NB4 (cell line): Measurements from ENCODE around the gene FBXW5.

Experiments used
- CTCF ChIP-seq: IDR thresholded peaks from one replicate; pipeline ENCODE4 v1.5.1; 2012; ENCODE audit warnings: low read depth, low read length
- POLR2A ChIP-seq: IDR thresholded peaks from 2 replicates; pipeline ENCODE4 v1.6.1; 2011; ENCODE audit warnings: mild to moderate bottlenecking; ENCODE audit not compliant: insufficient read length; ENCODE audit errors: extremely low read depth

GRCh38 chr9:136968333-136969127 lies 24.0 kb upstream of the FBXW5 start:
- no peak for TF ChIP-seq CTCF
- TF ChIP-seq POLR2A: no peak
